ENCODE data around the gene APOL6. TPM values are rescaled to one million over a fixed set of nuclear protein-coding genes. Genes with fewer than 3 reads are reported as not detected.

Gene APOL6, protein sequence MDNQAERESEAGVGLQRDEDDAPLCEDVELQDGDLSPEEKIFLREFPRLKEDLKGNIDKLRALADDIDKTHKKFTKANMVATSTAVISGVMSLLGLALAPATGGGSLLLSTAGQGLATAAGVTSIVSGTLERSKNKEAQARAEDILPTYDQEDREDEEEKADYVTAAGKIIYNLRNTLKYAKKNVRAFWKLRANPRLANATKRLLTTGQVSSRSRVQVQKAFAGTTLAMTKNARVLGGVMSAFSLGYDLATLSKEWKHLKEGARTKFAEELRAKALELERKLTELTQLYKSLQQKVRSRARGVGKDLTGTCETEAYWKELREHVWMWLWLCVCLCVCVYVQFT
- total RNA-seq: 10 to 100 TPM; 66.9 to 68.0 TPM

- POLR2A ChIA-PET: interaction anchor here (0.6 to 4.8 kb wide), 19 partner anchors 8 to 1125 kb away, joined by 3 to 61 read pairs (median 5); partner anchors contain the start of genes APOL3 and TXN2
- peak within 1 kb of the TSS; percentile 100 for H3K27ac Mint-ChIP-seq
- H3K27me3 Mint-ChIP-seq: no peaks in the 10 kb centered on the region
- peaks cover 25% of the 10 kb centered on the region for H3K4me1 Mint-ChIP-seq
- peak within 1 kb of the TSS; percentile 100 for H3K4me3 Mint-ChIP-seq
- H3K9me3 Mint-ChIP-seq: peaks cover 2% of the 10 kb centered on the region
- ATAC-seq (ENCODE audit: low read depth): peak; percentile 78
- H3K36me3 Mint-ChIP-seq: peaks cover 40% of the 10 kb centered on the region
- peak; percentile 66 for DNase-seq
Measured at GRCh38 chr22:35648066-35649025, at the start of gene APOL6. TSS of gene APOL6 (plus strand) at chr22:35648446. CDS start at chr22:35656426, 7,980 bp downstream.

DNA sequence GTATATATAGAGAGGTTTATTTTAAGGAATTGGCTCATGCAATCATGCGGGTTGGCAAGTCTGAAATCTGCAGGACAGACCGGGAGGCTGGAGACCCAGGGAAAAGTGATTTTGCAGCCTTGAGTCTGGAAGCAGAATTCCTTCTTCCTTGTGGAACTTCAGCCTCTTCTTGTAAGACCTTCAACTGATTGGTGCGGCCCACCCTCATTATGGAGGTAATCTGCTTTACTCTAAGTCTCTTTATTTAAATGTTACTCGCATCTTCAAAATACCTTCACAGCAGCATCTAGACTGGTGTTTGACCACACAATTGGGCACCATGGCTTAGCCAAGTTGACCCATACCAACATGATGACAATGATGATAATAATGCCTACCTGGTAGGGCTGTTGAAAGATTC is 48.9 kb upstream of the APOL6 start:
- POLR2A ChIA-PET: no interaction called here
- Mint-ChIP-seq H3K9me3 (no peaks in the 10 kb centered on the region), H3K4me1 (no peaks in the 10 kb centered on the region), H3K36me3 (no peaks in the 10 kb centered on the region), H3K4me3 (no peak overlapping the region), H3K27ac (no peak overlapping the region), H3K27me3 (peaks cover 1% of the 10 kb centered on the region)
- ATAC-seq (ENCODE audit: low read depth): no peak
- DNase-seq: no peak

- no peaks in the 10 kb centered on the region for H3K36me3 Mint-ChIP-seq
- ATAC-seq (ENCODE audit: low read depth) (no peak), DNase-seq (no peak)
- H3K4me1 Mint-ChIP-seq: peaks cover 3% of the 10 kb centered on the region
- no peaks in the 10 kb centered on the region for H3K9me3 Mint-ChIP-seq
- H3K27me3 Mint-ChIP-seq: peaks cover 6% of the 10 kb centered on the region
- no peak overlapping the region for H3K4me3 Mint-ChIP-seq
- POLR2A ChIA-PET: no interaction called here
- no peak overlapping the region for H3K27ac Mint-ChIP-seq
Measured at GRCh38 chr22:35600476-35600875, 47.8 kb upstream of the APOL6 start.

- Mint-ChIP-seq H3K36me3 (no peaks in the 10 kb centered on the region), H3K27me3 (peaks cover 7% of the 10 kb centered on the region), H3K4me3 (no peak overlapping the region), H3K4me1 (peaks cover 3% of the 10 kb centered on the region), H3K9me3 (no peaks in the 10 kb centered on the region), H3K27ac (no peak overlapping the region)
- POLR2A ChIA-PET: no interaction called here
- DNase-seq (no peak), ATAC-seq (ENCODE audit: low read depth) (no peak)
Measured at GRCh38 chr22:35601013-35601580, 47.1 kb upstream of the APOL6 start.

DNA sequence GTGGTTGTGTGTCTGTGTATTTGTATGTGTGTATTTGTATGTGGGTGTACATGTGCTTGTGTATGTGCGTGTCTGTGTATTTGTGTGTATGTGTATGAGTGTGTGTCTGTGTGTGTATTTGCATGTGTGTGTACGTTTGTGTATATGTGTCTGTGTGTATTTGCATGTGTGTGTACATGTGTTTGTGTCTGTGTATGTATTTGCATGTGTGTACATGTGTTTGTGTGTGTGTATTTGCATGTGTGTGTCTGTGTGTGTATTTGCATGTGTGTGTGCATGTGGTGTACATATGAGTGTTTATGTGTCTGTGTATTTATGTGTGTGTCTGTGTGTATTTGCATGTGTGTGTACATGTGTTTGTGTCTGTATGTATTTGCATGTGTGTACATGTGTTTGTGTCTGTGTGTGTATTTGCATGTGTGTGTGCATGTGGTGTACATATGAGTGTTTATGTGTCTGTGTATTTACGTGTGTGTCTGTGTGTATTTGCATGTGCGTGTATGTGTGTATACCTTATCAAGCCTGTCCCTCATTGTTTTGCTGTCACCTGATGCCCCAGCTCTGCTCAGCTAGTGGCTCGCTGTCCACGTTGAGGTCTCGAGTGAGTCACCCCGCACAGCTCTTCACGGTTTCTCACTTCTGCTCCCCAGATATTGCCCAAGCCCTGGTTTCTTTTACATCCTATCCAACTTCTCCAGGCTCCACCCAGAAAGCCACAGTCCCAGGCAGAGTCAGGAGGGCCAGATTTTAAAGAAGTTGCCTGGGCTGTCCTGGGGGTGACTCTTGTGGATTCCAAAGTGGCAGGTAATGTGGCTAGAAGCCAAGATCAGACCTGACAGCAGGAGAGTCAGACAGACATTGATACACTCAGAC is 46.3 kb upstream of the APOL6 start:
- no peak for ATAC-seq (ENCODE audit: low read depth)
- Mint-ChIP-seq H3K27ac (no peak overlapping the region), H3K36me3 (no peaks in the 10 kb centered on the region), H3K9me3 (no peaks in the 10 kb centered on the region), H3K27me3 (peaks cover 10% of the 10 kb centered on the region), H3K4me1 (peaks cover 3% of the 10 kb centered on the region), H3K4me3 (no peak overlapping the region)
- POLR2A ChIA-PET: no interaction called here
- DNase-seq: no peak

DNA sequence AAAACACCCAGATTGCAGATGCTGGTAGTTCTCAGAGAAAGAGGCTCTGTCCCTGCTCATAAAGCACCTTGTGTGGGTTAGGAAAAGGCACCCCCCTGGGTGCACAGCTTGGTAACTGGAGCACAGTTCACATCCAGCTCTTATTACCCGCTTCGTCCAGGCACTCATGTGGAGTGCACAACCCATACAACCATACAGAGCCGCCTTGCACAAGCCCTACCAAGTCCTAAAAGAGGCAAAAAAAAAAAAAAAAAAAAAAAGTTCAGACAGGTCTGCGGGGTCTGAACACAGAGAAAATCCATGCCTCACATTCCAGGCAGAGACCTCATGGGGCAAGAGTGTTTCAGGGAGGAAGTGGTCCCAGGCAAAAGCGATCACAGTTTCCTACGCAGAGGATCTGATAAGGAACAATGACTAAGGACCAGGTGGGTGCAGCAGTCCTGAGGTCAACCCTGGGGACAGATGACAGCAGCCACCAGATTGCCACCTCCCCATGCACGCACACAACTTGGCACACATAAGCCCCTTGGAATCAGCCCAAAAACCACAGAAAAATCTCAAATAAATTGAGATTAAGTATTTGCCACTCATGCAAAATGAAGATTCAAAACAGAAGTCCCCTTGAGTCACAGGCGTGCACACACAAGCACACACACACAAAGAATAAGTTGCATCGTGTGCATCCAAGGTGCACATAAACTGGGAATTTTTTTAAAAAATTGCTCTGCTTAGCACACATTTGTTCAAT is 43.5 kb upstream of the APOL6 start:
- peaks cover 3% of the 10 kb centered on the region for H3K4me1 Mint-ChIP-seq
- no peak overlapping the region for H3K27ac Mint-ChIP-seq
- ATAC-seq (ENCODE audit: low read depth): peak; percentile 42

DNA sequence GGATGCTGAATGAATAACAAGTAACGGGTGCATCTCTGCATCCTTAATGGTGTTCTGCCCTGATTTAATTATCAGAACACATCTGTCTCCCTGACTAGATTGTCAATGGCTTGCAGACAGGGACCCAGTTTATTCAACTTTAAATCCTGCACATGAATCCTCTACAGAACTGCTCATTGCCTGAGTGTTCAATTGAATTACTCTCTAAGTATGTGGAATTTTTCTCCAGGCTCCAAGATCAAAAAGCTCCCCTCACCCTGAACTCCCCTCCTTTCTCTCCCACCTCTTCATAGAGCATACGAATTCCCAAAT is 42.9 kb upstream of the APOL6 start:
- no peak overlapping the region for H3K27ac Mint-ChIP-seq
- ATAC-seq (ENCODE audit: low read depth) (no peak), DNase-seq (no peak)
- POLR2A ChIA-PET: no interaction called here
- H3K27me3 Mint-ChIP-seq: peaks cover 27% of the 10 kb centered on the region
- H3K36me3 Mint-ChIP-seq: no peaks in the 10 kb centered on the region
- H3K4me3 Mint-ChIP-seq: no peak overlapping the region
- H3K9me3 Mint-ChIP-seq: no peaks in the 10 kb centered on the region
- peaks cover 3% of the 10 kb centered on the region for H3K4me1 Mint-ChIP-seq

More for the DNA sequence above, 43.5 kb upstream of the APOL6 start:
- Mint-ChIP-seq H3K36me3 (no peaks in the 10 kb centered on the region), H3K27me3 (peaks cover 24% of the 10 kb centered on the region), H3K4me3 (no peak overlapping the region), H3K9me3 (no peaks in the 10 kb centered on the region)
- POLR2A ChIA-PET: no interaction called here
- DNase-seq: no peak

- peaks cover 6% of the 10 kb centered on the region for H3K4me1 Mint-ChIP-seq
- POLR2A ChIA-PET: no interaction called here
- no peaks in the 10 kb centered on the region for H3K9me3 Mint-ChIP-seq
- ATAC-seq (ENCODE audit: low read depth) (no peak), DNase-seq (no peak)
- H3K4me3 Mint-ChIP-seq: no peak overlapping the region
- H3K27ac Mint-ChIP-seq: no peak overlapping the region
- peaks cover 27% of the 10 kb centered on the region for H3K27me3 Mint-ChIP-seq
- no peaks in the 10 kb centered on the region for H3K36me3 Mint-ChIP-seq
Measured at GRCh38 chr22:35605851-35606481, 42.3 kb upstream of the APOL6 start.

DNA sequence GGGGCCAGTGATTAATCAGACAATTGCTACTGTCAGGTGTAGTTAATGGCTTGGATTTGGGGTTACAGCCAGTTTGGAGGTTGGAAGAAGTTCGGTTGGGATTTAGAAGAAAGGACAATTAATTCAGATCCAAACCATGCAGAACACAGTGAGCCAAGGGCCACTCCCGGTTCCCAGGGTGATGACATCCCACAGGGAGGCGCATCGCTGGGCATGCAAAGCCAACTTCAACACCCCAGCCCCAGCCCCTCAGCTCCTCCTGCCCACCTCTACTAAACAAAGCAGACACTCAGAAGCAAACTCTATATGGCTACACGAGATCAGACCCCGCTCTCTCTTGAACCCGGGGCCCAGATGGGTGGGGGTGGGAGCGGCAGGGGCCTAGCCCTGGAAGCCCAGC is 41.3 kb upstream of the APOL6 start:
- POLR2A ChIA-PET: no interaction called here
- H3K4me1 Mint-ChIP-seq: peaks cover 14% of the 10 kb centered on the region
- H3K36me3 Mint-ChIP-seq: no peaks in the 10 kb centered on the region
- DNase-seq: no peak
- ATAC-seq (ENCODE audit: low read depth): no peak
- no peak overlapping the region for H3K4me3 Mint-ChIP-seq
- peaks cover 27% of the 10 kb centered on the region for H3K27me3 Mint-ChIP-seq
- H3K9me3 Mint-ChIP-seq: no peaks in the 10 kb centered on the region
- H3K27ac Mint-ChIP-seq: no peak overlapping the region

GRCh38 chr22:35608088-35608487 is 40.2 kb upstream of the APOL6 start:
- Mint-ChIP-seq H3K27ac (no peak overlapping the region), H3K4me1 (peaks cover 17% of the 10 kb centered on the region), H3K4me3 (no peak overlapping the region), H3K9me3 (no peaks in the 10 kb centered on the region), H3K36me3 (no peaks in the 10 kb centered on the region), H3K27me3 (peaks cover 27% of the 10 kb centered on the region)
- POLR2A ChIA-PET: no interaction called here
- no peak for DNase-seq
- ATAC-seq (ENCODE audit: low read depth): no peak

DNA sequence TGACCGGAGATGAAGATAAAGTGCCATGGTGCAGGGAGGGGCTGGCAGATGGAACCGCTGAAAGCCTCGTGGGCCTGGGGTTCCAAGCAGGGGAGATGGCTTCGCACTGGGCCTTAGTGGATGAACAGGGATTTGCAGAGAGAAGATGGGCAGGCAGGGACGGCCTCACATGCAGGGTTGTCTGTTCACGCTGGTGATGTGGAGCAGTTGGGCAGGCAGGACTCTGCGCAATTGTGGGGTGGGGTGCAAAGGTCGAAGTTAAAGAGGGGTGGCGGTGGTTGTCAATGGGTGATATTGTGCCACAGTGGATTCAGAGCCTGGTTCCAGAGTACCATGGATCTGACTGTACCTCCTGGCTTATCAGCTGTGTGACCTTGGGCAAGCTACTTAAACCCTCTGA is 39.0 kb upstream of the APOL6 start:
- POLR2A ChIA-PET: interaction anchor here (1.7 kb wide), 1 partner anchor 39 kb away, joined by 5 read pairs; the partner anchor contains the start of gene APOL6
- Mint-ChIP-seq H3K9me3 (no peaks in the 10 kb centered on the region), H3K27me3 (peaks cover 27% of the 10 kb centered on the region), H3K36me3 (no peaks in the 10 kb centered on the region), H3K4me1 (peaks cover 17% of the 10 kb centered on the region), H3K4me3 (no peak overlapping the region), H3K27ac (no peak overlapping the region)
- no peak for DNase-seq
- ATAC-seq (ENCODE audit: low read depth): no peak

- no peaks in the 10 kb centered on the region for H3K9me3 Mint-ChIP-seq
- H3K27ac Mint-ChIP-seq: no peak overlapping the region
- peaks cover 17% of the 10 kb centered on the region for H3K4me1 Mint-ChIP-seq
- ATAC-seq (ENCODE audit: low read depth): no peak
- DNase-seq: no peak
- H3K4me3 Mint-ChIP-seq: no peak overlapping the region
- no peaks in the 10 kb centered on the region for H3K36me3 Mint-ChIP-seq
- H3K27me3 Mint-ChIP-seq: peaks cover 23% of the 10 kb centered on the region
- POLR2A ChIA-PET: interaction anchor here (1.7 kb wide), 1 partner anchor 39 kb away, joined by 5 read pairs; the partner anchor contains the start of gene APOL6
Measured at GRCh38 chr22:35609761-35610160, 38.5 kb upstream of the APOL6 start.
